NCI-H2227 (cell line): ENCODE results near the gene FLNB.

ENCODE experiments used
- DNase-seq: peaks from one replicate; lab custom pipeline; 2025; ENCODE audit not compliant: unreplicated experiment; lab: John Stamatoyannopoulos, UW

The FLNB gene

GRCh38 chr3:58008141-58009025 is at the start of gene FLNB:
FLNB (plus strand) TSS chr3:58008422; CDS start chr3:58008565, 143 bp downstream.
- peak; percentile 83 for DNase-seq

DNA sequence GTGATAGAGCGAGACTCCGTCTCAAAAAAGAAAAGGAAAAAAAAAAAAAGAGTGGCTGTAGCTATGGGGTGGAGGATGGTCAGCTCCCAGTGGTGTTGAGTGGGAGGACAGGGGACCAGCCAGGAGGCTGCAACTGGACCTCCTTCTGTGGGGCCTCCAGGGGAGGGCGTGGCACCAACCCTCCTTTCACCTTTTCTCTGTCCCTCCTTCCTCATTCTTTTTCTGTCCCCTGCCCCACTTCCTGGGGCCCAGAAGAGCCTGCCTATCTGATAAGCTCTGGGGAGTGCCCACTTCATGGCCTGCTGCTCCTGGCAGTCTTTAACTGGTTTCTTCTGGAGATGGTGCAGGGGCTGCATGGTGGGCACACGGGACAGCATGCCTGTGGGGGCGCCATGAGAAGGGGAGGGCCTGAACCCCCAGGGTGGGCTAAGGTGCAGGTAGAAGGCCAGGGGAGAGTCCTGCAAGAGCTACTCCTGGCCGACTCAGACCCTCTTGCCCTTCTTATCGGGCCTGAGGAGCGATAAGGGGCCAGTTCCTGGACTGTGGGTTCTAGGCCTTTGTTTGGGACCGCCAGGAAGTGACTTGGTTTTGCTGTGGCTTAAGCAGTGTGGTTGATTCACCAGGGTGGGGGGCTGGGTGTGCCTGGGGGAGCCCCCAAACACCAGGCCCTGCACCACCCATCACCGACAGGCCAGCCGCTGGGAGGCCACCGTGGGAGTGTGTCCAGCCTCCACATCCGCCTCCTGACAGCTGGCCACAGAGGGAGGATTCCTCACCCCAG is 49.4 kb upstream of the FLNB start:
- no peak for DNase-seq

- no peak for DNase-seq
These were observed 48.6 kb upstream of the FLNB start for GRCh38 chr3:57959423-57960173.

DNA sequence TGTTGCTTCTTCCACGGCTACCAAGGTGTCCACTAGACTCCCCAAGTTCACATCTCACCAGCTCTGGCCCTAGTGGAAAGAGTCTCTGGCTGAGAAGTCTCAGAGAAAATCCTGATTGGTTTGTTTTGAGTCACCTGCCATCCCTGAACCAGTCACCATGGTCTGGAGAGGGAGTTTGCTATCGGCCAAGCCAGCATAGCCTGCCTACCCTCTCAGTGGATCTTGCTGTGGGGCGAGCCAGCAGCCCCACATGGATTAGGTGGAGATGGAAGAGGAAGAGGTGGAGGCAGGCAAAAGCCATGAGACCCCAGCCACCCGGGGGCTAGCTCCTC is 48.1 kb upstream of the FLNB start:
- DNase-seq = no peak

- no peak for DNase-seq
These were observed 46.9 kb upstream of the FLNB start for GRCh38 chr3:57961177-57961827.

DNA sequence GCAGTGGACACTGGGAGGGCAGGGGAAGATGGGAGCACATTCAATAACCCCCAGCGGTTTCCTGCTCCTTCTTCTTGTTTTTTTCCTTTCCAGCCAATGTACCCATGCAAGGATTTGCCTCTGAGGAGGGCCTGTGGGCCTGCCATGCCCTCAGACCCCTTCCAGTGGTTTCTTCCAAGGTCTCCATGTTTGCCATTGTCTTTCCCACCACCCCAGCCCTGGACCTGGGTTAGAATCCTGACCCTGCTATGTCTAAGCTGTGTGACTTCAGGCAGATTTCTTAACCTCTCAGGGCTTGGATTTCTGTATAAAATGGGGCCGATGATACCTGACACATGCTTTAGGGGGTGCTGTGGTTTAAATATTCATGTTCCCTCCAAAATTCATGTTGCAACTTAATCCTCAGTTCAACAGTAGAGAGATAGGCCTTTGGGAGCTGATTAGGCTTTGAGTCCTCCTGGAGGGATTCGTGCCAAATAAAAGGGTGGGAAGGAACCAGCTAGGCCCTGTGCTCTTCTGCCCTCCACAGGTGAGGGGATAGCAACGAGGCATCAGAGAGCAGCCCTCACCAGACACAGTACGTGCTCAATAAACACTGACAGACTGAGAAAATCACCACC is 46.3 kb upstream of the FLNB start:
- no peak for DNase-seq

DNA sequence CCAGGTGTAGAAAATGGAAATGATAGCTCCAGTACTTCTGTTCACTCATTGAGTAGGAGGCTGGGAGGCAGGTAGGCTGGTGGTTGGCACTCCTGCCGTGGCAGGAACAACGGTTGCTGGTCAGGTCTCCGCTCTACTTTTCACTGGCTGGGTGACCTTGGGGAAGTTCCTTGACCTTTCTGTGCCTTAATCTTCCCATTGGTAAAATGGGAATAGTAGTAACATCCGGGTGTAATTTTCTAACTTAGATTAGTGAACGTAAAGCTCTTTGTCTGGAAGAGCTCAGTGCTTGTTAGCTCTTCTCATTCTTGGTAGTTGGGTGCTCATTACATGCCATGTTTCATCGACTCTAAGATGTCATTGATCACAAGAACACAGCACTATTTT is 45.8 kb upstream of the FLNB start:
- DNase-seq = no peak

- DNase-seq = no peak
These were observed 44.3 kb upstream of the FLNB start for GRCh38 chr3:57963811-57964346.

GRCh38 chr3:57966829-57967228 is 41.4 kb upstream of the FLNB start:
- no peak for DNase-seq

- DNase-seq = no peak
These were observed 40.6 kb upstream of the FLNB start for GRCh38 chr3:57967590-57967989.

DNA sequence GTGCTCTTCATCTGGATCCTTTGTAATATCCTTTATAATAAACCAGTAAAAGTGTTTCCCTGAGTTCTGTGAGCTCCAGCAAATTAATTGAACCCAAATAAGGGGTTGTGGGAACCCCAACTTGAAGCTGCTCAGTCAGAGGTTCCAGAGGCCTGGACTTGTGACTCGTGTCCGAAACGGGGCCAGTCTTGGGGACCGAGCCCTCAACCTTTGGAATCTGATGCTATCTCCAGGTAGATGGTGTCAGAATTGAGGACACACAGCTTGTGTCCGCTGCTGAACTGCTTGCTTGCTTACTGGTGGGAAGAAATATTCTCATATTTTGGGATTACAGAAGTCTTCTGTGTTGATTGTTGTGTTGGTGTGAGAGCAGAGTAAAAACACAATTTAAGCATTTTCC is 39.7 kb upstream of the FLNB start:
- no peak for DNase-seq

DNA sequence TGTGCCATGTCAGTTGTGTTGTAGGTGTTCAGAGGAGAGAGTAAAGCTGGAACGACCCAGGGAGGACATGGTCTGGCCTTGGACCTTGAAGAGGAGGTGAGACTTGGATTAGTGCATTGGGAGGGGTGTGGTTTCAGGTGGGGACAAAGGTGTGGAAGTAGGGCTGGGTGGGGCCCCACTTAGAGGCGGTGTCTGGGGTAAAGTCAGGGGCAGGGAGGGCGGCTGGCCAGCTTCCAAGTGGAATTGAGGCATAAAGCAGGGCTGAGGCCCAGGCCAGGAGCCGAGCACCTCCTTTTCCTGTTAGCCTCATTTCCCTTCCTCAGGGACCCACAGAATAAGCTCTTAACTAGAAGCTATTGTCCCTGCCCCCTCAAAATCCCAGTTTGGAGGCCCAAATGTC is 36.2 kb upstream of the FLNB start:
- DNase-seq = no peak

GRCh38 chr3:57972531-57973111 is 35.6 kb upstream of the FLNB start:
- DNase-seq = no peak

GRCh38 chr3:57973715-57974477 is 34.3 kb upstream of the FLNB start:
- DNase-seq = no peak

- no peak for DNase-seq
These were observed 33.3 kb upstream of the FLNB start for GRCh38 chr3:57974796-57975388.

DNA sequence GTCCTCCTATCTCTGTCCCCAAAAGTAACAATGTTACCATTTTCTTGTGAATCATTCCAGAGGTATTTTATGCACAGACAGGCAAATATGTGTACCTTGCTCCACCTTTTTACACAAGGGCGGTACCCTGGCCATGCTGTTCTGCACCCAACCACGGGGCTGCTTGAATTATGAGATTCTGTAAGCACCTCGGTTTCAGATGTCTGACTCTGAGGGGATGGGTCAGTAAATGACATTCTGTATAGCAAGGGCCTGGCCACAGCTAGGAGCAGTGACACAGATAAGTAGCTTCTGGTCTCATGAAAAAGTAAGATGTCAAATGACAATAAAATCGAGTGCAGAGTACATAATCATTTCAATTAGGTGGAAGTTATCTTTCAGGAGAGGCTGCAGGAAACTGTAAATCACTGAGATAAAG is 30.4 kb upstream of the FLNB start:
- no peak for DNase-seq

GRCh38 chr3:57978316-57978715 is 29.9 kb upstream of the FLNB start:
- DNase-seq = no peak

- no peak for DNase-seq
These were observed 27.8 kb upstream of the FLNB start for GRCh38 chr3:57980416-57980815.
